ENCODE measurements around the gene RAB33B. TPM values are rescaled to one million over a fixed set of nuclear protein-coding genes. Genes with fewer than 3 reads are reported as not detected.
"Not testable (repeated sequence)": the region's sequence is repeated elsewhere in the genome, so short reads cannot be mapped to it uniquely, and the experiment has no call there.

RAB33B gene
- polyA plus RNA-seq, 1 donor from 2014 or later, result 8.4 TPM

DNA sequence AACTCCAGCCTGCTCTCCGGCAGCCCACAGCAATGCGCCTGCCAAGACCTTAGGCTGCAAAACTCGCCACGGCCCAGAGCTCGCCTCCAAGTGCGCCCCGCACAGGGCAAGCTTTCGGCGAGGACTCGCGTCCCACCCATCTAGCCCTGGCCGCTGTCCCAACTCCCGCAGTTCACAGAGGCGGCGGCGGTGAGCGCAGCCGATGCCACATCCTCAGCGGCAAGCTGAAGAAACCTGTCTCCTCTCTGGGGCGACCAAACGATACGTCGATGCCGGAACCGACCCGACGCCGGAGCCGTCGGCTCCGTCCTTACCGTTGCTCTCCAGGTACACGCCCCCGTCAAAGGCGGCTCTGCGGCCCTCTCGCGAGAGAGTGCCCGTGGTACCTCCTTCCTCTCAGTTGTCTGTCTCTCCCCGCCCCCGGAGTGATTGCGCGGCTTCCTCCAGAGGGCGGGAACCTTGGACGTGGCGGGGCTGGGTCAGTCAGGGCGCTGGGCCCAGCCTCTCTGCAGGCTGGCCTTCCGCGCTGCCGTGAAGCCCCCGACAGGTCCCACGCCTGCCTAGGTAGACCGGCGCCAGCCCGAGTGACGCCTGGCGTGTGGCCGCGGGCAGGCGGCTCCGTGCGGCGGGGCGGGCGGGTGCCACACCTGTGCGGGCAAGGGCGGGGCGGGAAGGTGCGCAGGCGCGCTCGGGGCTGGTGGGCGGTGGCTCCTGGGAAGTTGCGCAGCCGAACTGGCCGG is 380 bp upstream of the RAB33B start:
- peaks cover 40 to 45% (median 44%) of the 10 kb centered on the region in 3 donors for H3K4me1 Mint-ChIP-seq
- peaks cover 5% of the 10 kb centered on the region for H3K36me3 Mint-ChIP-seq
- H3K4me3 Mint-ChIP-seq, result peak overlapping the region; percentile 98 to 99 (median 99)
- H3K9me3 Mint-ChIP-seq, result no peaks in the 10 kb centered on the region
- no peaks in the 10 kb centered on the region for H3K27me3 Mint-ChIP-seq
- H3K27ac Mint-ChIP-seq, result peak overlapping the region; percentile 99 to 100 (median 100)

GRCh38 chr4:139455126-139455538 is 1.2 kb downstream of the RAB33B start:
- Mint-ChIP-seq H3K4me1 (peaks cover 49 to 53% (median 51%) of the 10 kb centered on the region in 3 donors), H3K4me3 (peak overlapping the region; percentile 96 to 99 (median 98)), H3K9me3 (no peaks in the 10 kb centered on the region), H3K36me3 (peaks cover 4% of the 10 kb centered on the region), H3K27me3 (no peaks in the 10 kb centered on the region), H3K27ac (peak overlapping the region in 2 of 3 donors; percentile 96 to 100)

- peak overlapping the region in 1 of 3 donors; percentile 48 for H3K27ac Mint-ChIP-seq
- H3K36me3 Mint-ChIP-seq, result peaks cover 4% of the 10 kb centered on the region
- peaks cover 48 to 53% (median 49%) of the 10 kb centered on the region in 3 donors for H3K4me1 Mint-ChIP-seq
- H3K27me3 Mint-ChIP-seq, result no peaks in the 10 kb centered on the region
- H3K4me3 Mint-ChIP-seq, result peak overlapping the region in 1 of 4 donors; percentile 56
- no peaks in the 10 kb centered on the region for H3K9me3 Mint-ChIP-seq
Measured at GRCh38 chr4:139457318-139457717, 3.4 kb downstream of the RAB33B start.

DNA sequence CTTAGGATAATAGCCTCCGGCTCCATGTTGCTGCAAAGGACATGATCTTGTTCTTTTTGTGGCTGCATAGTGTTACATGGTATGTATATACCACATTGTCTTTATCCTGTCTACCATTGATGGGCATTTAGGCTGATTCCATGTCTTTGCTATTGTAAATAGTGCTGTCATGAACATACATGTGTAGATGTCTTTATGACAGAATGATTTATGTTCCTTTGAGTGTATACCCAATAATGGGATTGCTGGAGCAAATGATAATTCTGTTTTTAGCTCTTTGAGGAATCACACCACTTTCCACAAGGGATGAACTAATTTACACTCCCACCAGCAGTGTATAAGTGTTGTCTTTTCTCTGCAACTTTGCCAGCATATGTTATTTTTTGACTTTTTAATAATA is 4.6 kb downstream of the RAB33B start:
- peak overlapping the region in 2 of 4 donors; percentile 37 to 73 for H3K4me3 Mint-ChIP-seq
- peak overlapping the region in 1 of 3 donors; percentile 61 for H3K27ac Mint-ChIP-seq

DNA sequence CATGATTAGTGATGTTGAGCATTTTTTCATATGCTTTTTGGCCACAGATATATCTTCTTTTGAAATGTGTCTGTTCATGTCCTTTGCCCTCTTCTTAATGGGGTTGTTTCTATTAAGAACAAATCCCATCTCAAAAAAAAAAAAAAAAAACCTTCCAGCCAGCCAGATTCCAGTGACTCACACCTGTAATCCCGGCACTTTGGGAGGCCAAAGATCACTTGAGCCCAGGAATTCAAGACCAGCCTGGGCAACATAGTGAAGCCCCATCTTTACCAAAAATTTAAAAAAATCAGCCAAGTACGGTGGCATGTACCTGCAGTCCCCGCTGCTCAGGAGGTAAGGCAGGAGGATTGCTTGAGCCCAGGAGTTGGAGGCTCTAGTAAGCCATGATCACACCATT is 5.1 kb downstream of the RAB33B start:
- H3K36me3 Mint-ChIP-seq, result peaks cover 7% of the 10 kb centered on the region
- no peaks in the 10 kb centered on the region for H3K9me3 Mint-ChIP-seq
- peak overlapping the region in 1 of 3 donors; percentile 61 for H3K27ac Mint-ChIP-seq
- no peaks in the 10 kb centered on the region for H3K27me3 Mint-ChIP-seq
- H3K4me1 Mint-ChIP-seq, result peaks cover 42 to 49% (median 43%) of the 10 kb centered on the region in 3 donors
- no peak overlapping the region for H3K4me3 Mint-ChIP-seq

More for the DNA sequence above, 4.6 kb downstream of the RAB33B start:
- Mint-ChIP-seq H3K36me3 (peaks cover 6% of the 10 kb centered on the region), H3K4me1 (peaks cover 43 to 46% (median 43%) of the 10 kb centered on the region in 3 donors), H3K9me3 (no peaks in the 10 kb centered on the region), H3K27me3 (no peaks in the 10 kb centered on the region)

DNA sequence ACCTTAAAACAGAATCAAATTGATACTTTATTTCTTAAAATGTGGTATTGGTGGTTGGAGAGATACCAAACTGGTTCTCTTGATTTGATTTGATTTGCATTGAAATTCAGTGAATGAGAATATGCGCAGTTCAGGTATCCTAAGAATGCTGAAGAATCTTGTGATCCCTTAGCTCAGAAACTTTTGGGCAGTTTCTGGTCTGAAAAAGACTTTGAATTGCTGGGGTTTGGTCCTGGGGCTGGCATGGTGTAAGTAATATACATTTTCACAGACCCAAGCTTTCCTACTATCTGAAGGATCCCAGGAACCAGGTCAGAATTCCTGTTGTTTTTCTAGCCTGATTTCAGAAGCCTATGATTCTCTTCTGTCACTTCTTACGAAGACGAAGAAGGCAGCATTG is 6.6 kb downstream of the RAB33B start:
- Mint-ChIP-seq H3K4me3 (no peak overlapping the region), H3K36me3 (peaks cover 8% of the 10 kb centered on the region), H3K27me3 (no peaks in the 10 kb centered on the region), H3K9me3 (no peaks in the 10 kb centered on the region), H3K27ac (no peak overlapping the region), H3K4me1 (peaks cover 26 to 39% (median 38%) of the 10 kb centered on the region in 3 donors)

- Mint-ChIP-seq H3K27ac (no peak overlapping the region), H3K9me3 (no peaks in the 10 kb centered on the region), H3K36me3 (peaks cover 6% of the 10 kb centered on the region), H3K4me1 (peaks cover 20 to 35% (median 34%) of the 10 kb centered on the region in 3 donors), H3K4me3 (peak overlapping the region in 1 of 4 donors; percentile 54), H3K27me3 (no peaks in the 10 kb centered on the region)
Measured at GRCh38 chr4:139461022-139461628, 7.2 kb downstream of the RAB33B start.

GRCh38 chr4:139464512-139464911 is 10.6 kb downstream of the RAB33B start:
- Mint-ChIP-seq H3K4me1 (peaks cover 7 to 18% (median 14%) of the 10 kb centered on the region in 3 donors), H3K36me3 (peaks cover 11% of the 10 kb centered on the region)
- not testable (repeated sequence) for H3K4me3 Mint-ChIP-seq, H3K27ac Mint-ChIP-seq, H3K27me3 Mint-ChIP-seq, H3K9me3 Mint-ChIP-seq

- H3K36me3 Mint-ChIP-seq, result peaks cover 11% of the 10 kb centered on the region
- H3K4me1 Mint-ChIP-seq, result peaks cover 13 to 24% (median 20%) of the 10 kb centered on the region in 3 donors
- H3K4me3 Mint-ChIP-seq, result no peak overlapping the region
- no peak overlapping the region for H3K27ac Mint-ChIP-seq
- H3K27me3 Mint-ChIP-seq, result no peaks in the 10 kb centered on the region
- peaks cover 0 to 8% (median 3%) of the 10 kb centered on the region in 3 donors for H3K9me3 Mint-ChIP-seq
Measured at GRCh38 chr4:139465922-139466321, 12.0 kb downstream of the RAB33B start.

DNA sequence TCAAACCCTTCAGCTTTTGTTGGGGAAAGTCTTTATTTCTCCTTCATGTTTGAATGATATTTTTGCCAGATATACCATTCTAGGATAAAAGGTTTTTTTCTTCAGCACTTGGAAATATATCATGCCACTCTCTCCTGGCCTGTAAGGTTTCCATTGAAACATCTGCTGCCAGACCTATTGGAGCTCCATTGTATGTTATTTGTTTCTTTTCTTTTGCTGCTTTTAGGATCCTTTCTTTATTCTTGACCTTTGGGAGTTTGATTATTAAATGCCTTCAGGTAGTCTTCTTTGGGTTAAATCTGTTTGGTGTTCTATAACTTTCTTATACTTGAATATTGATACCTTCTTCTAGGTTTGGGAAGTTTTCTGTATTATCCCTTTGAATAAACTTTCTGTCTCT is 14.8 kb downstream of the RAB33B start:
- not testable (repeated sequence) for H3K4me3 Mint-ChIP-seq, H3K27me3 Mint-ChIP-seq, H3K27ac Mint-ChIP-seq
- H3K9me3 Mint-ChIP-seq, result peaks cover 2 to 12% (median 3%) of the 10 kb centered on the region in 3 donors
- H3K4me1 Mint-ChIP-seq, result peaks cover 20 to 26% (median 21%) of the 10 kb centered on the region in 3 donors
- peaks cover 20% of the 10 kb centered on the region for H3K36me3 Mint-ChIP-seq

- H3K27me3 Mint-ChIP-seq, result no peaks in the 10 kb centered on the region
- no peak overlapping the region for H3K4me3 Mint-ChIP-seq
- H3K9me3 Mint-ChIP-seq, result peaks cover 2 to 12% (median 3%) of the 10 kb centered on the region in 3 donors
- H3K36me3 Mint-ChIP-seq, result peaks cover 17% of the 10 kb centered on the region
- peak overlapping the region in 1 of 3 donors; percentile 22 for H3K27ac Mint-ChIP-seq
- peaks cover 20 to 25% (median 21%) of the 10 kb centered on the region in 3 donors for H3K4me1 Mint-ChIP-seq
Measured at GRCh38 chr4:139469216-139469615, 15.3 kb downstream of the RAB33B start.

GRCh38 chr4:139469869-139470268 is 15.9 kb downstream of the RAB33B start:
- Mint-ChIP-seq H3K9me3 (peaks cover 2 to 12% (median 3%) of the 10 kb centered on the region in 3 donors), H3K27ac (peak overlapping the region in 1 of 3 donors; percentile 22), H3K4me3 (no peak overlapping the region), H3K27me3 (no peaks in the 10 kb centered on the region), H3K36me3 (peaks cover 17% of the 10 kb centered on the region), H3K4me1 (peaks cover 20 to 25% (median 21%) of the 10 kb centered on the region in 3 donors)

DNA sequence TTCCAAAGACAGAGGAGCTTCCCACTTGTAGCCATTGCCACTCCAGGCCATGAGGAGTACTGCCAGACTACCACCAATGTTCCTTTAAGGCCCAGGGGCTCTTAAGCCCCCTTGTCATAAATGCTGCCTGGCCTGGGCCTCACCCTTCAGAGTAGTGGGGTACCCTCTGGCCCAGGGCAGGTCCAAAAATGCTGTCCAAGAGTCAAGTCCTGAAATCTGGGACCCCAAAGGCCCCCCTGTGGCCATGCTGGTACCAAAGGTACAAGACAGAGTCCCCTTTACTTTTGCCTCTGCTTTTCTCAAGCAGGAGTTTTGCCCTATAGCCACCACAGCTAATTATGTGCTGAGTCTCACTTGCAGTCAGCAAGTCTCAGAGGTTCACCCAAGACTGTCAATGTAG is 16.4 kb downstream of the RAB33B start:
- Mint-ChIP-seq H3K4me1 (peaks cover 20 to 25% (median 21%) of the 10 kb centered on the region in 3 donors), H3K9me3 (peaks cover 2 to 12% (median 3%) of the 10 kb centered on the region in 3 donors), H3K36me3 (peaks cover 17% of the 10 kb centered on the region), H3K27me3 (no peaks in the 10 kb centered on the region), H3K27ac (no peak overlapping the region), H3K4me3 (no peak overlapping the region)

DNA sequence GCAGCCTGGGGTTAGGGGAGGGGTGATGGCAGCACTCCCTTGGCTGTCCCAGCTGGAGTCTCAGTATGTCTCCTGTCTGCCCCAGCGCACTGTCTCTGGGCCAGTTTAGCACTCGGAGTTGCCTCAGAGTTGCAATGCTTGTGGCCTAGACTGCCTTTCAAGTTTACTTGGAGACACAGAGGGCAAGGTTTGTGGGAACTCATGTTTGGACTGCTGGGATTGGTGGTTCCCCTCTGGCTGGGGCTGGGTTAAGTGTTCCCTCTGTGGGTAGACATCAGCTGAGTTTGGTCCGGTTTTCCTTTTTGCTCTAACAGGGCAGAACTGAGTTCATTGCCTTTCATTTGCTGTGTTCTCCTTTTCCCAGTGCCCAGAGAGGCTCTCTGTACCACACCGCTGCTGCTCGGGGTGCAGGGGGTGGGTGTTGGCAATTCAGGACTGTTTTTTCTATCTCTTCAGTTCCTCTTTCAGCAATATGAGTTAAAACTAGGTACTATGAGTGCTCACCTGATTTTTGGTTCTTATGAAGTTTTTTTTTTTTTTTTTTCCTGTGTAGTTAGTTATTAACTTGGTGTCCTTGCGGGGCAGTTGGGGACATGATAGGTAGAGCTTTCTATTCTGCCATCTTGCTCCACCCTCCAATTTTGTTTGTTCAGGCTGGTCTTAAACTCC is 17.2 kb downstream of the RAB33B start:
- Mint-ChIP-seq H3K27ac (peak overlapping the region in 1 of 3 donors; percentile 69), H3K9me3 (peaks cover 2 to 12% (median 3%) of the 10 kb centered on the region in 3 donors), H3K4me3 (peak overlapping the region in 2 of 4 donors; percentile 20 to 58), H3K4me1 (peaks cover 20 to 25% (median 21%) of the 10 kb centered on the region in 3 donors), H3K27me3 (no peaks in the 10 kb centered on the region), H3K36me3 (peaks cover 20% of the 10 kb centered on the region)

DNA sequence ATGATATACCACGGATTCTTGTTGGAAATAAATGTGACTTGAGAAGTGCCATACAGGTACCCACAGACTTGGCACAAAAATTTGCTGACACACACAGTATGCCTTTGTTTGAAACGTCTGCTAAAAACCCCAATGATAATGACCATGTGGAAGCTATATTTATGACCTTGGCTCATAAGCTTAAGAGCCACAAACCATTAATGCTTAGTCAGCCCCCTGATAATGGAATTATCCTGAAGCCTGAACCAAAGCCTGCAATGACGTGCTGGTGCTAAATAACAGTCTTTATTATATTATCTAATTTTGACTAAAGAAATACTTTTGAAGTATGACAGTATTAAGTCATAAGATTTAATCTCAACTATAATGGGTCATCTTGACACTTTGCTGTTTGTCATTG is 18.9 kb downstream of the RAB33B start:
- Mint-ChIP-seq H3K36me3 (peaks cover 22% of the 10 kb centered on the region), H3K27me3 (no peaks in the 10 kb centered on the region), H3K27ac (no peak overlapping the region), H3K9me3 (peaks cover 2 to 12% (median 3%) of the 10 kb centered on the region in 3 donors), H3K4me3 (no peak overlapping the region), H3K4me1 (peaks cover 20 to 24% (median 21%) of the 10 kb centered on the region in 3 donors)
